K562 (cell line): ENCODE data around the gene ACSF2. TPM values are rescaled to one million over a fixed set of nuclear protein-coding genes. Genes with fewer than 3 reads are reported as not detected.

ENCODE experiments used
- ARNT ChIP-seq, 2 experiments: fragments of 450-650 bp; IDR thresholded peaks; 2 replicates each; pipeline ENCODE4 v1.6.1; 2016; ENCODE audit warnings: mild to moderate bottlenecking in 1 of 2
- CBX1 ChIP-seq: sonication (generic); IDR thresholded peaks from 2 replicates; pipeline ENCODE4 v1.6.1; 2016; ENCODE audit warnings: antibody characterized with exemption, low read depth, mild to moderate bottlenecking
- CBX3 ChIP-seq, 2 experiments: IDR thresholded peaks; 1 replicate in 1 of 2; 2 replicates in 1 of 2; pipeline ENCODE4 v1.6.1; 2012; ENCODE audit warnings: inconsistent platforms in 2 of 2, low read length in 2 of 2, borderline replicate concordance in 1 of 2, control low read depth in 1 of 2
- EGR1 ChIP-seq: fragments of 450-650 bp; conservative IDR thresholded peaks from 2 replicates; pipeline ENCODE4 v1.6.1; 2017; ENCODE audit warnings: mild to moderate bottlenecking
- FOXA3 ChIP-seq, 2 experiments: fragments of 450-650 bp in 1 of 2; sonication (generic) in 1 of 2; formaldehyde crosslinking; IDR thresholded peaks in 1 of 2; conservative IDR thresholded peaks in 1 of 2; 2 replicates each; pipeline versions ENCODE4 v1.4.0 to v1.8.0; 2020 to 2022; ENCODE audit warnings: mild to moderate bottlenecking in 2 of 2, missing genetic modification reagents in 1 of 2
- KHSRP ChIP-seq: fragments of 450-650 bp; IDR thresholded peaks from 2 replicates; pipeline ENCODE4 v1.6.1; 2017
- NFIC ChIP-seq: fragments of 450-650 bp; IDR thresholded peaks from 2 replicates; pipeline ENCODE4 v1.6.1; 2017; ENCODE audit warnings: mild to moderate bottlenecking, inconsistent platforms
- PKNOX1 ChIP-seq: fragments of 450-650 bp; IDR thresholded peaks from 2 replicates; pipeline ENCODE4 v1.6.1; 2016
- SNAPC5 ChIP-seq: fragments of 250-450 bp; sonication (Bioruptor Pico); IDR thresholded peaks from 2 replicates; pipeline ENCODE4 v1.8.0; 2021; ENCODE audit warnings: moderate library complexity, mild to moderate bottlenecking, inconsistent platforms
- SP2 ChIP-seq: IDR thresholded peaks from 2 replicates; pipeline ENCODE4 v1.6.1; 2011; ENCODE audit warnings: mild to moderate bottlenecking, low read depth, low read length, moderate library complexity; ENCODE audit not compliant: poor library complexity, severe bottlenecking; ENCODE audit errors: extremely low read depth
- TAL1 ChIP-seq: fragments of 450-650 bp; IDR thresholded peaks from 2 replicates; pipeline ENCODE4 v1.6.1; 2016; ENCODE audit warnings: mild to moderate bottlenecking
- WHSC1 ChIP-seq: IDR thresholded peaks from one replicate; pipeline ENCODE4 v1.6.1; 2012; ENCODE audit warnings: low read length, control low read depth, inconsistent platforms
- ZNF274 ChIP-seq: IDR thresholded peaks from 2 replicates; pipeline ENCODE4 v1.6.1; 2011; ENCODE audit warnings: low read depth, mild to moderate bottlenecking, low read length, moderate library complexity, borderline replicate concordance
- ZNF589 ChIP-seq: fragments of 200-800 bp; sonication (Bioruptor generic); IDR thresholded peaks from 2 replicates; pipeline ENCODE4 v1.6.1; 2016; ENCODE audit warnings: low read depth, missing genetic modification characterization, missing compliant biosample characterization
- polyA plus RNA-seq, 8 experiments: library from polyadenylated mRNA; depleted of rRNA in 4 of 8; stranded (reverse) in 5 of 8; unstranded in 3 of 8; fragments of >200 nt; fragmentation: Nextera tagmentation in 2 of 8; fragmentation: Illumina TruSeq in 1 of 8; extraction: Ambion mirVana in 2 of 8; extraction: Trizol in 1 of 8; gene quantifications; 2 replicates each; pipeline versions ENCODE4 v1.2.1 to v1.2.3, GENCODE V29; 2011 to 2014; ENCODE audit warnings: inconsistent platforms in 1 of 8, missing spikeins in 1 of 8
- total RNA-seq, 7 experiments: library from RNA; depleted of rRNA in 6 of 7; stranded (reverse); fragments of >200 nt in 6 of 7; fragmentation: Illumina TruSeq in 2 of 7; extraction: Trizol in 2 of 7; gene quantifications; 2 replicates each; pipeline versions ENCODE4 v1.2.1 to v1.2.3, GENCODE V29; 2011 to 2021; ENCODE audit warnings: low replicate concordance in 1 of 7
- TF ChIP-seq, protein P1 (sequence below): sonication (generic); formaldehyde crosslinking; IDR thresholded peaks from 2 replicates; pipeline ENCODE4 v1.8.0; 2022; ENCODE audit warnings: mild to moderate bottlenecking, missing genetic modification reagents
- TF ChIP-seq, protein P2 (sequence below): fragments of 250-450 bp; sonication (Bioruptor Pico); IDR thresholded peaks from 2 replicates; pipeline ENCODE4 v1.8.0; 2021; ENCODE audit warnings: mild to moderate bottlenecking, moderate library complexity

The ACSF2 gene
- total and polyA plus RNA-seq, 9 of the 15 experiments (the other 6 are each of a cell fraction or from before 2014, with no cell fraction given) = 0.89 to 6.1 (median 3.5) TPM

DNA sequence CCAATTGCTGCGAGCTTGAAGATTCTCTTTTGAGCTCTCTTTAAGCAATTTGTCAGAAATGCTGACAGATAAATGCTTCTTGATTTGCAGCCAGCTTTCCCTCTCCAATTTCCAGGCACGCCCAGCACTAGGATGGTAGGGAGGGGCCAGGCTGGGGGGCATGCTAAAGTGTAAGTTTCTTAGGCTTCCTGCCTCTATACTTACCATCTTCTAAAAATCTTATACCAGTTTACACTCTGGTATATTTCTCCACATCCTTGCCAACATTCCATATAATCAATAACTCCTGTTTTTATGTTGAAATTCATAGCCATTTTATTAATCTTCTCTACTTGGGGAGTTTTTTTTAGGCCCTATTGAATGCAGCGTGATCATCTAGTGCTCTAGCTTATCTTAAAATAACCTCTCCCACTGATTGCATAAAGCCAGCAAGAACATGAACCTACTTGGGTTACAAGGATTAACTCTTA, 17.5 kb downstream of the ACSF2 start (continued):
- TF ChIP-seq NFIC = peak; percentile 50
- no peak for TF ChIP-seq KHSRP
- TF ChIP-seq SNAPC5 (CRISPR knock-in tag) = no peak
- no peak for TF ChIP-seq WHSC1
- TF ChIP-seq PKNOX1 = peak; percentile 90
- TF ChIP-seq ARNT (IDR thresholded peaks at IDR 0.05) = no peak
- TF ChIP-seq FOXA3 (CRISPR knock-in tag; conservative IDR thresholded peaks at IDR 0.05 in 1 of 2, IDR thresholded peaks at IDR 0.05 in 1 of 2) = no peak
- no peak for TF ChIP-seq TAL1
- no peak for TF ChIP-seq EGR1
- TF ChIP-seq SP2 = no peak
- TF ChIP-seq, protein P1, sequence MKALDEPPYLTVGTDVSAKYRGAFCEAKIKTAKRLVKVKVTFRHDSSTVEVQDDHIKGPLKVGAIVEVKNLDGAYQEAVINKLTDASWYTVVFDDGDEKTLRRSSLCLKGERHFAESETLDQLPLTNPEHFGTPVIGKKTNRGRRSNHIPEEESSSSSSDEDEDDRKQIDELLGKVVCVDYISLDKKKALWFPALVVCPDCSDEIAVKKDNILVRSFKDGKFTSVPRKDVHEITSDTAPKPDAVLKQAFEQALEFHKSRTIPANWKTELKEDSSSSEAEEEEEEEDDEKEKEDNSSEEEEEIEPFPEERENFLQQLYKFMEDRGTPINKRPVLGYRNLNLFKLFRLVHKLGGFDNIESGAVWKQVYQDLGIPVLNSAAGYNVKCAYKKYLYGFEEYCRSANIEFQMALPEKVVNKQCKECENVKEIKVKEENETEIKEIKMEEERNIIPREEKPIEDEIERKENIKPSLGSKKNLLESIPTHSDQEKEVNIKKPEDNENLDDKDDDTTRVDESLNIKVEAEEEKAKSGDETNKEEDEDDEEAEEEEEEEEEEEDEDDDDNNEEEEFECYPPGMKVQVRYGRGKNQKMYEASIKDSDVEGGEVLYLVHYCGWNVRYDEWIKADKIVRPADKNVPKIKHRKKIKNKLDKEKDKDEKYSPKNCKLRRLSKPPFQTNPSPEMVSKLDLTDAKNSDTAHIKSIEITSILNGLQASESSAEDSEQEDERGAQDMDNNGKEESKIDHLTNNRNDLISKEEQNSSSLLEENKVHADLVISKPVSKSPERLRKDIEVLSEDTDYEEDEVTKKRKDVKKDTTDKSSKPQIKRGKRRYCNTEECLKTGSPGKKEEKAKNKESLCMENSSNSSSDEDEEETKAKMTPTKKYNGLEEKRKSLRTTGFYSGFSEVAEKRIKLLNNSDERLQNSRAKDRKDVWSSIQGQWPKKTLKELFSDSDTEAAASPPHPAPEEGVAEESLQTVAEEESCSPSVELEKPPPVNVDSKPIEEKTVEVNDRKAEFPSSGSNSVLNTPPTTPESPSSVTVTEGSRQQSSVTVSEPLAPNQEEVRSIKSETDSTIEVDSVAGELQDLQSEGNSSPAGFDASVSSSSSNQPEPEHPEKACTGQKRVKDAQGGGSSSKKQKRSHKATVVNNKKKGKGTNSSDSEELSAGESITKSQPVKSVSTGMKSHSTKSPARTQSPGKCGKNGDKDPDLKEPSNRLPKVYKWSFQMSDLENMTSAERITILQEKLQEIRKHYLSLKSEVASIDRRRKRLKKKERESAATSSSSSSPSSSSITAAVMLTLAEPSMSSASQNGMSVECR (CRISPR knock-in tag) = no peak
- no peak for TF ChIP-seq ZNF589 (CRISPR knock-in tag)
- TF ChIP-seq, protein P2, sequence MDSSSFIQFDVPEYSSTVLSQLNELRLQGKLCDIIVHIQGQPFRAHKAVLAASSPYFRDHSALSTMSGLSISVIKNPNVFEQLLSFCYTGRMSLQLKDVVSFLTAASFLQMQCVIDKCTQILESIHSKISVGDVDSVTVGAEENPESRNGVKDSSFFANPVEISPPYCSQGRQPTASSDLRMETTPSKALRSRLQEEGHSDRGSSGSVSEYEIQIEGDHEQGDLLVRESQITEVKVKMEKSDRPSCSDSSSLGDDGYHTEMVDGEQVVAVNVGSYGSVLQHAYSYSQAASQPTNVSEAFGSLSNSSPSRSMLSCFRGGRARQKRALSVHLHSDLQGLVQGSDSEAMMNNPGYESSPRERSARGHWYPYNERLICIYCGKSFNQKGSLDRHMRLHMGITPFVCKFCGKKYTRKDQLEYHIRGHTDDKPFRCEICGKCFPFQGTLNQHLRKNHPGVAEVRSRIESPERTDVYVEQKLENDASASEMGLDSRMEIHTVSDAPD (CRISPR knock-in tag) = no peak
- no peak for TF ChIP-seq CBX3 (IDR thresholded peaks at IDR 0.05; ENCODE audit: borderline replicate concordance in 1 of 2, low read length in 2 of 2)
- TF ChIP-seq ZNF274 = no peak
- TF ChIP-seq CBX1 = no peak
- TF ChIP-seq, all 486 proteins: peak for 11
